OCI-LY7 (cell line): ENCODE data around the gene HEATR5B. TPM values are rescaled to one million over a fixed set of nuclear protein-coding genes. Genes with fewer than 3 reads are reported as not detected.
"Not testable (repeated sequence)": the region's sequence is repeated elsewhere in the genome, so short reads cannot be mapped to it uniquely, and the experiment has no call there.

Experiments
- BruUV-seq: library from RNA; stranded (reverse); fragments of 400-500 nt; replicated peaks from 2 replicates; lab custom pipeline; 2021; lab: Mats Ljungman, UMichigan
- CTCF ChIA-PET: fragments of 300-600 bp; sonication (Branson Sonifier 250); formaldehyde crosslinking; loops from one replicate; lab custom pipeline; 2022; ENCODE audit warnings: antibody characterized with exemption; ENCODE audit not compliant: unreplicated experiment; lab: Charles Lee
- POLR2A ChIA-PET: fragments of 300-600 bp; sonication (Branson Sonifier 250); formaldehyde crosslinking; loops from one replicate; lab custom pipeline; 2022; ENCODE audit warnings: antibody characterized with exemption; lab: Charles Lee
- DNase-seq: peaks from one replicate; pipeline ENCODE4 v3.0.0-alpha.2; 2015; ENCODE audit warnings: low spot score
- H2AFZ ChIP-seq: fragments of 200-600 bp; sonication (generic), shearing (Covaris generic); 2 replicates; pipeline ENCODE4 v1.6.1; 2014; ENCODE audit warnings: mild to moderate bottlenecking, antibody characterized with exemption, low read length, moderate library complexity
- H3K27ac ChIP-seq: fragments of 200-600 bp; sonication (generic); 2 replicates; pipeline ENCODE4 v1.5.1; 2014; ENCODE audit warnings: mixed run types, low read depth, mild to moderate bottlenecking, moderate library complexity, low read length, inconsistent platforms; ENCODE audit not compliant: poor library complexity, severe bottlenecking
- H3K36me3 ChIP-seq: fragments of 200-600 bp; sonication (generic); 2 replicates; pipeline ENCODE4 v1.6.1; 2014; ENCODE audit warnings: mild to moderate bottlenecking, antibody characterized with exemption, low read length, moderate library complexity, mixed read lengths; ENCODE audit not compliant: insufficient read depth
- H3K4me1 ChIP-seq: fragments of 200-600 bp; sonication (generic); 2 replicates; pipeline ENCODE4 v1.5.1; 2014; ENCODE audit warnings: mild to moderate bottlenecking, low read length; ENCODE audit not compliant: insufficient read depth, poor library complexity, severe bottlenecking
- H3K4me2 ChIP-seq: fragments of 200-600 bp; sonication (generic); 2 replicates; pipeline ENCODE4 v1.6.1; 2014; ENCODE audit warnings: mild to moderate bottlenecking, low read length
- H3K4me3 ChIP-seq: fragments of 200-600 bp; sonication (generic); 2 replicates; pipeline ENCODE4 v1.5.1; 2014; ENCODE audit warnings: mild to moderate bottlenecking, low read depth, low read length; ENCODE audit not compliant: poor library complexity, severe bottlenecking
- H3K79me2 ChIP-seq: fragments of 200-600 bp; sonication (generic); 2 replicates; pipeline ENCODE4 v1.6.1; 2016; ENCODE audit warnings: low read depth, mild to moderate bottlenecking, low read length, moderate library complexity, mixed read lengths; ENCODE audit not compliant: insufficient read depth
- H3K9me2 ChIP-seq: fragments of 200-600 bp; sonication (generic); 2 replicates; pipeline ENCODE4 v1.6.1; 2016; ENCODE audit warnings: mild to moderate bottlenecking, low read length, mixed read lengths; ENCODE audit not compliant: insufficient read depth
- H3K9me3 ChIP-seq: fragments of 200-600 bp; sonication (generic); 2 replicates; pipeline ENCODE4 v1.6.1; 2014; ENCODE audit warnings: mild to moderate bottlenecking, mixed run types, low read length, mixed read lengths
- H4K20me1 ChIP-seq: fragments of 200-600 bp; sonication (generic); 2 replicates; pipeline ENCODE4 v1.6.1; 2014; ENCODE audit warnings: mild to moderate bottlenecking, antibody characterized with exemption, low read length, moderate library complexity, mixed read lengths; ENCODE audit not compliant: insufficient read depth
- EZH2phosphoT487 ChIP-seq: fragments of 200-600 bp; sonication (generic); IDR thresholded peaks from 2 replicates; pipeline ENCODE4 v1.6.1; 2018; ENCODE audit warnings: low read depth, borderline replicate concordance, mild to moderate bottlenecking, mixed run types, antibody characterized with exemption, low read length, moderate library complexity, mixed read lengths
- intact Hi-C: fragments of 100-400 bp; cut with micrococcal nuclease; formaldehyde crosslinking; loops from one replicate; pipeline ENCODE4 v1.10.0; 2022; ENCODE audit not compliant: unreplicated experiment
- total RNA-seq, 2 experiments: library from RNA; depleted of rRNA in 1 of 2; stranded (reverse); fragments of >200 nt in 1 of 2; shearing (Covaris generic) in 1 of 2; gene quantifications; 2 replicates each; pipeline ENCODE4 v1.2.3, GENCODE V29; 2014 to 2022
- TF ChIP-seq, protein P1 (sequence below): fragments of 200-600 bp; sonication (generic); conservative IDR thresholded peaks from 2 replicates; pipeline ENCODE4 v1.5.1; 2014; ENCODE audit warnings: mild to moderate bottlenecking, antibody characterized with exemption, low read length, moderate library complexity, mixed read lengths

HEATR5B gene
- total RNA-seq, 2 experiments from 2014 or later: 23.8 to 34.5 TPM

DNA sequence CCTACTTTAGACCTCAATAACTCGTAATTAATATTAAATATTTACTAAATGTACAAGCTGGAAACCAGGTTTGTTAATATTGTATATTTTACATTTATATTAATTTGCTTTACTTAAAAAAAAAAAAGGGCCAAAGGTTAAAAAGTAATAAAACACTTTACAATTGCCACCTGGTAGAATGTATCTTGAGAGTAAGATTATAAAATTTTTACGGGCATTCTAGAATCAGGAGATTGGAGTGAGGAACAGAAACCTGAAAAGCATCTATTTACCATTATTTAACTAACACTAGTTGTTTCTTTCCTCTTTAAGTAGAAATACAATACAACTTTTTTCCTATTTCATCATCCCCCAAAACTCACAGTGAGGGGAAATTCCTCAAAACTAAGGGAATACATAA is 102.3 kb downstream of the HEATR5B start:
- Histone ChIP-seq H3K9me2 (no peaks in the 10 kb centered on the region), H3K4me2 (no peak overlapping the region), H3K4me3 (no peak overlapping the region), H3K79me2 (no peaks in the 10 kb centered on the region), H3K27ac (no peak overlapping the region), H3K36me3 (peaks cover 25% of the 10 kb centered on the region), H3K4me1 (no peaks in the 10 kb centered on the region), H3K9me3 (no peaks in the 10 kb centered on the region), H4K20me1 (no peaks in the 10 kb centered on the region), H2AFZ (no peak overlapping the region)
- intact Hi-C loops: no loop called here
- CTCF ChIA-PET: no interaction called here
- POLR2A ChIA-PET: interaction anchor here (0.6 to 1.0 kb wide), 4 partner anchors 8 to 13 kb away, joined by 3 to 6 read pairs (median 4); no protein-coding TSS in a partner anchor
- BruUV-seq: no TSS peak
- no peak for TF ChIP-seq EZH2phosphoT487
- TF ChIP-seq, protein P1, sequence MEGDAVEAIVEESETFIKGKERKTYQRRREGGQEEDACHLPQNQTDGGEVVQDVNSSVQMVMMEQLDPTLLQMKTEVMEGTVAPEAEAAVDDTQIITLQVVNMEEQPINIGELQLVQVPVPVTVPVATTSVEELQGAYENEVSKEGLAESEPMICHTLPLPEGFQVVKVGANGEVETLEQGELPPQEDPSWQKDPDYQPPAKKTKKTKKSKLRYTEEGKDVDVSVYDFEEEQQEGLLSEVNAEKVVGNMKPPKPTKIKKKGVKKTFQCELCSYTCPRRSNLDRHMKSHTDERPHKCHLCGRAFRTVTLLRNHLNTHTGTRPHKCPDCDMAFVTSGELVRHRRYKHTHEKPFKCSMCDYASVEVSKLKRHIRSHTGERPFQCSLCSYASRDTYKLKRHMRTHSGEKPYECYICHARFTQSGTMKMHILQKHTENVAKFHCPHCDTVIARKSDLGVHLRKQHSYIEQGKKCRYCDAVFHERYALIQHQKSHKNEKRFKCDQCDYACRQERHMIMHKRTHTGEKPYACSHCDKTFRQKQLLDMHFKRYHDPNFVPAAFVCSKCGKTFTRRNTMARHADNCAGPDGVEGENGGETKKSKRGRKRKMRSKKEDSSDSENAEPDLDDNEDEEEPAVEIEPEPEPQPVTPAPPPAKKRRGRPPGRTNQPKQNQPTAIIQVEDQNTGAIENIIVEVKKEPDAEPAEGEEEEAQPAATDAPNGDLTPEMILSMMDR: no peak
- no peak for DNase-seq

DNA sequence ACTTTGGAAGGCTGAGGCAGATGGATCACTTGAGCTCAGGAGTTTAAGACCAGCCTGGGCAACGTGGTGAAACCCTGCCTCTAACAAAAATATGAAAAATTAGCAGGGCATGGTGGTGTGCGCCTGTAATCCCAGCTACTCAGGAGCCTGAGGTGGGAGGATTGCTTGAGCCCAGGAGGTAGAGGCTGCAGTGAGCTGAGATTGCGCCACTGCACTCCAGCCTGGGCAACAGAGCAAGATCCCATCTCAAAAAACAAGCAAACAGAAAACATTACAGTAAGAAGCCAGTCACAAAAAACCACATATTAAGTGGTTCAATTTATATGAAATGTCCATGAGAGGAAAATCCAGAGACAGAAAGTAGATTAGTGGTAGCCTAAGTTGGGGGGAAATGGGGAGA is 105.2 kb downstream of the HEATR5B start:
- BruUV-seq: not testable (repeated sequence)
- POLR2A ChIA-PET: interaction anchor here (0.6 to 1.1 kb wide), 2 partner anchors 9 to 41 kb away, joined by 3 read pairs; no protein-coding TSS in a partner anchor

DNA sequence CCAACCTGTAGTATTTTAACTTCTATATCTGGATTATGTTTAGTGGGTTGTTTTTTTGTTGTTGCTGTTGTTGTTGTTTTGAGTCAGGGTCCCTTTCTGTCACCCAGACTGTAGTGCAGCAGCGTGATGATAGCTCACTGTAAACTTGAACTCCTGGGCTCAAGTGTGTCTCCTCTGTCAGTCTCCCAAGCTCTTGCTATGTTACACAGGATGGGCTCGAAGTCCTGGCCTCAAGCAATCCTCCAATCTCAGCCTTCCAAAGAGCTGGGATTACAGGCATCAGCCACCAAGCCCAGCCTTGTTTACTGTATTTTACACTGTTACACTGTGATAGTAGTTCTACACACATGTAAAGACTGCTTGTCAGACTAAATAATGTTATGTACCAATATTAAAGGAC is 108.1 kb downstream of the HEATR5B start:
- TF ChIP-seq, protein P1: no peak
- TF ChIP-seq EZH2phosphoT487: no peak
- Histone ChIP-seq H2AFZ (no peak overlapping the region), H3K36me3 (peaks cover 15% of the 10 kb centered on the region; the same call in 1 of the 2 replicates), H3K4me2 (no peak overlapping the region), H3K4me3 (no peak overlapping the region), H3K79me2 (no peaks in the 10 kb centered on the region), H3K4me1 (no peaks in the 10 kb centered on the region), H3K9me3 (no peaks in the 10 kb centered on the region), H4K20me1 (no peaks in the 10 kb centered on the region), H3K9me2 (no peaks in the 10 kb centered on the region), H3K27ac (no peak overlapping the region)
- ChIA-PET CTCF (no interaction called here), POLR2A (interaction anchor here (0.6 to 0.9 kb wide), 3 partner anchors 28 to 1383 kb away, joined by 3 read pairs; no protein-coding TSS in a partner anchor)
- no peak for DNase-seq
- BruUV-seq: no TSS peak
- intact Hi-C loops: no loop called here

More for the DNA sequence above, 105.2 kb downstream of the HEATR5B start:
- H2AFZ ChIP-seq, H3K9me3 ChIP-seq, H3K4me3 ChIP-seq, H3K27ac ChIP-seq, H3K4me1 ChIP-seq, DNase-seq, H3K9me2 ChIP-seq, H4K20me1 ChIP-seq, intact Hi-C loops, H3K4me2 ChIP-seq, H3K79me2 ChIP-seq, CTCF ChIA-PET: not testable (repeated sequence)
- H3K36me3 ChIP-seq: peaks cover 21% of the 10 kb centered on the region
